HepG2 (cell line): ENCODE measurements around the gene UTS2R. TPM values are rescaled to one million over a fixed set of nuclear protein-coding genes. Genes with fewer than 3 reads are reported as not detected.

ENCODE experiments used
- BORCS8-MEF2B ChIP-seq: sonication (generic); formaldehyde crosslinking; IDR thresholded peaks from 2 replicates; pipeline ENCODE4 v1.8.0; 2022; ENCODE audit warnings: mild to moderate bottlenecking, missing genetic modification reagents
- CTCF ChIP-seq: sonication (generic); formaldehyde crosslinking; IDR thresholded peaks from 2 replicates; pipeline ENCODE4 v1.5.0; 2020; ENCODE audit warnings: mild to moderate bottlenecking, missing genetic modification reagents, moderate library complexity
- DMAP1 ChIP-seq: IDR thresholded peaks from 2 replicates; pipeline ENCODE4 v1.6.1; 2016
- HNRNPK ChIP-seq: fragments of 200-400 bp; formaldehyde crosslinking; IDR thresholded peaks from 2 replicates; pipeline ENCODE4 v1.6.1; 2018; ENCODE audit warnings: low read length, low read depth, moderate library complexity, mild to moderate bottlenecking; ENCODE audit not compliant: poor library complexity, severe bottlenecking
- HOXA3 ChIP-seq: sonication (generic); formaldehyde crosslinking; IDR thresholded peaks from 2 replicates; pipeline ENCODE4 v1.5.0; 2020; ENCODE audit warnings: missing genetic modification reagents
- KAT8 ChIP-seq: IDR thresholded peaks from 2 replicates; pipeline ENCODE4 v1.6.1; 2016; ENCODE audit warnings: missing genetic modification reagents, missing compliant biosample characterization
- KDM5B ChIP-seq: sonication (generic); formaldehyde crosslinking; IDR thresholded peaks from 2 replicates; pipeline ENCODE4 v1.4.0; 2020; ENCODE audit warnings: missing genetic modification reagents, mild to moderate bottlenecking, borderline replicate concordance
- KLF15 ChIP-seq: sonication (generic); formaldehyde crosslinking; IDR thresholded peaks from 2 replicates; pipeline ENCODE4 v1.8.1; 2023; ENCODE audit warnings: borderline replicate concordance, mild to moderate bottlenecking, inconsistent platforms, missing genetic modification reagents, mixed read lengths
- PATZ1 ChIP-seq: sonication (generic); formaldehyde crosslinking; IDR thresholded peaks from 2 replicates; pipeline ENCODE4 v1.4.0; 2020; ENCODE audit warnings: missing genetic modification reagents
- PBX2 ChIP-seq: IDR thresholded peaks from 2 replicates; pipeline ENCODE4 v1.6.1; 2016; ENCODE audit warnings: control low read depth
- PLSCR1 ChIP-seq: sonication (generic); formaldehyde crosslinking; IDR thresholded peaks from 2 replicates; pipeline ENCODE4 v1.5.0; 2020; ENCODE audit warnings: missing genetic modification reagents, mild to moderate bottlenecking, borderline replicate concordance
- RXRA ChIP-seq: sonication (generic); formaldehyde crosslinking; IDR thresholded peaks from 2 replicates; pipeline ENCODE4 v1.5.1; 2020; ENCODE audit warnings: missing genetic modification reagents
- SP140L ChIP-seq: sonication (generic); formaldehyde crosslinking; IDR thresholded peaks from 2 replicates; pipeline ENCODE4 v1.4.0; 2020; ENCODE audit warnings: missing genetic modification reagents, borderline replicate concordance
- STAG1 ChIP-seq: sonication (generic); formaldehyde crosslinking; IDR thresholded peaks from 2 replicates; pipeline ENCODE4 v1.4.0; 2020; ENCODE audit warnings: missing genetic modification reagents
- TCF7L2 ChIP-seq: IDR thresholded peaks from 2 replicates; pipeline ENCODE4 v1.6.1; 2011; ENCODE audit warnings: mild to moderate bottlenecking, low read depth, low read length, moderate library complexity
- TFE3 ChIP-seq: IDR thresholded peaks from 2 replicates; pipeline ENCODE4 v1.6.1; 2016
- ZBTB38 ChIP-seq: sonication (generic); formaldehyde crosslinking; IDR thresholded peaks from 2 replicates; pipeline ENCODE4 v1.5.1; 2020; ENCODE audit warnings: mild to moderate bottlenecking, missing genetic modification reagents
- ZNF33B ChIP-seq: sonication (generic); formaldehyde crosslinking; IDR thresholded peaks from 2 replicates; pipeline ENCODE4 v1.5.1; 2020; ENCODE audit warnings: mild to moderate bottlenecking, missing genetic modification reagents
- ZNF44 ChIP-seq: sonication (generic); formaldehyde crosslinking; IDR thresholded peaks from 2 replicates; pipeline ENCODE4 v1.5.1; 2020; ENCODE audit warnings: mild to moderate bottlenecking, missing genetic modification reagents
- ZNF460 ChIP-seq: sonication (generic); formaldehyde crosslinking; IDR thresholded peaks from 2 replicates; pipeline ENCODE4 v1.5.1; 2020; ENCODE audit warnings: missing genetic modification reagents, mild to moderate bottlenecking, borderline replicate concordance
- ZNF567 ChIP-seq: sonication (generic); formaldehyde crosslinking; IDR thresholded peaks from 2 replicates; pipeline ENCODE4 v1.8.1; 2023; ENCODE audit warnings: mild to moderate bottlenecking, missing genetic modification reagents, borderline replicate concordance
- ZNF7 ChIP-seq: IDR thresholded peaks from 2 replicates; pipeline ENCODE4 v1.6.1; 2016; ENCODE audit warnings: missing biosample characterization, missing genetic modification reagents
- ZNF777 ChIP-seq: sonication (generic); formaldehyde crosslinking; IDR thresholded peaks from 2 replicates; pipeline ENCODE4 v1.4.0; 2020; ENCODE audit warnings: missing genetic modification reagents
- polyA plus RNA-seq, 8 experiments: library from polyadenylated mRNA; depleted of rRNA in 3 of 8; stranded (reverse) in 7 of 8; unstranded in 1 of 8; fragments of >200 nt; fragmentation: Illumina TruSeq in 4 of 8; extraction: Trizol in 4 of 8; gene quantifications; 2 replicates each; pipeline versions ENCODE4 v1.2.1 to v1.2.3, GENCODE V29; 2011 to 2016; ENCODE audit warnings: low read depth in 4 of 8, missing spikeins in 1 of 8, mixed read lengths in 1 of 8; ENCODE audit not compliant: insufficient read depth in 1 of 8
- total RNA-seq, 5 experiments: library from RNA; depleted of rRNA; stranded (reverse); fragments of >200 nt; fragmentation: Illumina TruSeq; extraction: Trizol; gene quantifications; 2 replicates each; pipeline ENCODE4 v1.2.3, GENCODE V29; 2016; ENCODE audit warnings: low read depth in 1 of 5

The UTS2R gene
- total and polyA plus RNA-seq, 2 of the 13 experiments (the other 11 are each of a cell fraction or from before 2014, with no cell fraction given): 0.13 to 0.15 TPM

- TF ChIP-seq KLF15 (CRISPR knock-in tag) (no peak), KDM5B (CRISPR knock-in tag) (0 out of 2 replicates have a peak, but pooled peaks have one; percentile 11), DMAP1 (no peak), ZNF44 (no peak), RXRA (0 out of 2 replicates have a peak, but pooled peaks have one; percentile 16), ZNF777 (CRISPR knock-in tag) (no peak), STAG1 (CRISPR knock-in tag) (no peak), TCF7L2 (no peak), ZNF460 (CRISPR knock-in tag) (no peak), ZNF33B (CRISPR knock-in tag) (no peak), ZNF7 (CRISPR knock-in tag) (no peak), SP140L (CRISPR knock-in tag) (no peak), HOXA3 (CRISPR knock-in tag) (peak; percentile 15; the same call in 1 of the 2 replicates), PLSCR1 (CRISPR knock-in tag) (no peak), CTCF (CRISPR knock-in tag) (0 out of 2 replicates have a peak, but pooled peaks have one; percentile 8), BORCS8-MEF2B (CRISPR knock-in tag) (peak; percentile 5; the same call in 1 of the 2 replicates), PBX2 (CRISPR knock-in tag) (no peak), KAT8 (no peak), ZBTB38 (peak; percentile 42; the same call in 1 of the 2 replicates), PATZ1 (CRISPR knock-in tag) (0 out of 2 replicates have a peak, but pooled peaks have one; percentile 38), TFE3 (CRISPR knock-in tag) (no peak), HNRNPK (peak; percentile 0), ZNF567 (CRISPR knock-in tag) (no peak)
Observed at GRCh38 chr17:82372249-82373071, 895 bp downstream of the UTS2R start (continued).
